Measurements from ENCODE around the gene ASTL.
A peak's percentile ranks its signal among the peaks of the same experiment; 100 is the strongest.

Gene ASTL

GRCh38 chr2:96131813-96132745, 6.2 kb downstream of the ASTL start:
- H3F3A ChIP-seq (ENCODE audit: insufficient read depth, low read length) = peaks cover 13% of the 10 kb centered on the region
- no peaks in the 10 kb centered on the region for H3K36me3 ChIP-seq (replicated peaks; ENCODE audit: insufficient read depth, low read length)
- no peaks in the 10 kb centered on the region for H3K9me2 ChIP-seq (replicated peaks; ENCODE audit: insufficient read depth, low read length)
- no peaks in the 10 kb centered on the region for H3K9me3 ChIP-seq (replicated peaks; ENCODE audit: insufficient read depth, low read length)
- H2AFZ ChIP-seq (ENCODE audit: low read length) = peak overlapping the region; percentile 17; the same call in 1 of the 2 replicates
- peaks cover 25% of the 10 kb centered on the region for H3K4me1 ChIP-seq (ENCODE audit: low read length)
- peak overlapping the region; percentile 25; the same call in 1 of the 2 replicates for H3K27ac ChIP-seq (ENCODE audit: low read length)
- DNase-seq = no peak
- H3K9ac ChIP-seq (ENCODE audit: low read length) = no peak overlapping the region
- no peaks in the 10 kb centered on the region for H3K79me2 ChIP-seq (ENCODE audit: low read length)
- H3K27me3 ChIP-seq (replicated peaks; ENCODE audit: insufficient read depth, low read length) = peaks cover 27% of the 10 kb centered on the region; the same call in 1 of the 2 replicates
- TF ChIP-seq CTCF (IDR thresholded peaks at IDR 0.05; ENCODE audit: low read length) (no peak), EZH2phosphoT487 (IDR thresholded peaks at IDR 0.05; ENCODE audit: low read length) (no peak), EZH2 (optimal IDR thresholded peaks at IDR 0.05; ENCODE audit: low read depth, low read length) (no peak)
- no peaks in the 10 kb centered on the region for H4K20me1 ChIP-seq (ENCODE audit: insufficient read depth, low read length)
- peak overlapping the region; percentile 59; the same call in 1 of the 2 replicates for H3K4me2 ChIP-seq (ENCODE audit: low read depth, low read length)
- no peak overlapping the region for H3K4me3 ChIP-seq (ENCODE audit: low read length)

DNA sequence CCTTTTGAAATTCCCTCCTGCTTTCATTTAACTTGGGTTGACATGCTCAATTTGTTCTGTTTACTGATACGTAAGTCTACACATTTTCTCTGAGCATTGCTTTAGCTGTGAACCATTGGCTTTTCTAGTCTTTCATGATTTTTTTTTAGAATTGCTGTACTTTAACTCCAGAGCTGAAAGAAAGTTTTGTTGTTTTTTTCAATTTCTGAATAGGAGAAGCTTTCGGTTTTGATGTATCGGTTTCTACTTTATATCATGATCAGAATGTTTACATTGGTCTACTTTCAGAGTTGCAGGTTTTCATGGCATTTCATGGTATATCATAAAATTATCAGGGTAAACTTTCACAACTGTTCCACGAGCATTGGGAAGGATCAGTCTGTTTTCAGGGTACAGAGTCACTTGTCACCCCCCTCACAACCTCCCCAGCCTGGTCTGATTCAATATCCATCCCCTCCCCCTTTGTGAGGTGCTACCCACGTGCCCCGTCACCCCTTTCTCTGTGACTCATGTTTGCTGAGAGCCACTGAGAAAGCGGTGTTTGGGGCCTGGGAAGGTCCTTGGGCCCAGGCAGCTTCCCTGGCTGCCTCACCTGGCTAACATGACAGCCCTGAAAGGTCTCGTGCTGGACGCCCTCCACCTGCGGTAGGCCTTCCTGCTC, 7.0 kb downstream of the ASTL start:
- TF ChIP-seq EZH2phosphoT487 (IDR thresholded peaks at IDR 0.05; ENCODE audit: low read length) (no peak), CTCF (IDR thresholded peaks at IDR 0.05; ENCODE audit: low read length) (no peak), EZH2 (optimal IDR thresholded peaks at IDR 0.05; ENCODE audit: low read depth, low read length) (no peak)
- H2AFZ ChIP-seq (ENCODE audit: low read length) = peak overlapping the region; percentile 17
- peaks cover 29% of the 10 kb centered on the region; the same call in 1 of the 2 replicates for H3K27me3 ChIP-seq (replicated peaks; ENCODE audit: insufficient read depth, low read length)

DNA sequence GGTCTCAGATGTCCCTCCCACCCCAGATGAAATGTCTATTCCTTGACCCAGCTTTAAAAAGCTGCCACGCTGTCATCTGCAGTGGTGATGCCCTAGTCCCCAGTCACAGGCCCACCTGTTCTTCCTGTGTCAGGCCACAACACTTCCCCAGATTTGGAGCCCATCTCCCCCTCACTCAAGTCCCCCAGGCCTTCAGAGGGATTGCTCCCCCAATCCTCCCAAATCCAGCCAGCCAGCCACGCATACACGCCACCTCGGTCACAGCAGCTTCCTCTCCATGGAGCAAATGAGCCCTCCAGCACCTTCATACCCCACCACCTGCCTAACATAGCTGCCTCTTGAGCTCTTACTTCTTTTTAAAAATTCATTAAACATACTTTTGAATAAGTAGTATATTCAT, 7.8 kb downstream of the ASTL start:
- Histone ChIP-seq H3F3A (ENCODE audit: insufficient read depth, low read length) (peaks cover 13% of the 10 kb centered on the region), H3K9ac (ENCODE audit: low read length) (no peak overlapping the region), H3K4me2 (ENCODE audit: low read depth, low read length) (peak overlapping the region; percentile 59), H3K9me3 (replicated peaks; ENCODE audit: insufficient read depth, low read length) (no peaks in the 10 kb centered on the region), H3K9me2 (replicated peaks; ENCODE audit: insufficient read depth, low read length) (no peaks in the 10 kb centered on the region), H3K4me3 (ENCODE audit: low read length) (no peak overlapping the region; the same call in 1 of the 2 replicates), H3K27ac (ENCODE audit: low read length) (no peak overlapping the region), H3K27me3 (replicated peaks; ENCODE audit: insufficient read depth, low read length) (peaks cover 25% of the 10 kb centered on the region; the same call in 1 of the 2 replicates), H3K4me1 (ENCODE audit: low read length) (peaks cover 25% of the 10 kb centered on the region), H3K79me2 (ENCODE audit: low read length) (no peaks in the 10 kb centered on the region), H3K36me3 (replicated peaks; ENCODE audit: insufficient read depth, low read length) (no peaks in the 10 kb centered on the region), H2AFZ (ENCODE audit: low read length) (no peak overlapping the region), H4K20me1 (ENCODE audit: insufficient read depth, low read length) (no peaks in the 10 kb centered on the region)
- DNase-seq = no peak
- TF ChIP-seq EZH2 (optimal IDR thresholded peaks at IDR 0.05; ENCODE audit: low read depth, low read length) (no peak), EZH2phosphoT487 (IDR thresholded peaks at IDR 0.05; ENCODE audit: low read length) (no peak), CTCF (IDR thresholded peaks at IDR 0.05; ENCODE audit: low read length) (no peak)

More for the DNA sequence above, 7.0 kb downstream of the ASTL start:
- Histone ChIP-seq H3K4me2 (ENCODE audit: low read depth, low read length) (peak overlapping the region; percentile 59), H3K9me3 (replicated peaks; ENCODE audit: insufficient read depth, low read length) (no peaks in the 10 kb centered on the region), H4K20me1 (ENCODE audit: insufficient read depth, low read length) (no peaks in the 10 kb centered on the region), H3K79me2 (ENCODE audit: low read length) (no peaks in the 10 kb centered on the region), H3K4me3 (ENCODE audit: low read length) (peak overlapping the region; percentile 23), H3K9ac (ENCODE audit: low read length) (peak overlapping the region; percentile 2; the same call in 1 of the 2 replicates), H3F3A (ENCODE audit: insufficient read depth, low read length) (peaks cover 13% of the 10 kb centered on the region), H3K4me1 (ENCODE audit: low read length) (peaks cover 25% of the 10 kb centered on the region), H3K36me3 (replicated peaks; ENCODE audit: insufficient read depth, low read length) (no peaks in the 10 kb centered on the region), H3K27ac (ENCODE audit: low read length) (peak overlapping the region; percentile 25; the same call in 1 of the 2 replicates), H3K9me2 (replicated peaks; ENCODE audit: insufficient read depth, low read length) (no peaks in the 10 kb centered on the region)
- DNase-seq = peak; percentile 60
